NCI-H510A treated with DMSO at 0.1 percent for 48 hours (cell line): ENCODE measurements around the gene CENATAC.
"Not testable (repeated sequence)": the region's sequence is repeated elsewhere in the genome, so short reads cannot be mapped to it uniquely, and the experiment has no call there.

Experiments
- DNase-seq: peaks from one replicate; lab custom pipeline; 2025; lab: John Stamatoyannopoulos, UW

Gene CENATAC

GRCh38 chr11:119027561-119028345 is 29.8 kb downstream of the CENATAC start:
- no peak for DNase-seq

GRCh38 chr11:119028346-119029068 is 30.6 kb downstream of the CENATAC start:
- DNase-seq = no peak

GRCh38 chr11:119029069-119029339 is 31.1 kb downstream of the CENATAC start:
- no peak for DNase-seq

DNA sequence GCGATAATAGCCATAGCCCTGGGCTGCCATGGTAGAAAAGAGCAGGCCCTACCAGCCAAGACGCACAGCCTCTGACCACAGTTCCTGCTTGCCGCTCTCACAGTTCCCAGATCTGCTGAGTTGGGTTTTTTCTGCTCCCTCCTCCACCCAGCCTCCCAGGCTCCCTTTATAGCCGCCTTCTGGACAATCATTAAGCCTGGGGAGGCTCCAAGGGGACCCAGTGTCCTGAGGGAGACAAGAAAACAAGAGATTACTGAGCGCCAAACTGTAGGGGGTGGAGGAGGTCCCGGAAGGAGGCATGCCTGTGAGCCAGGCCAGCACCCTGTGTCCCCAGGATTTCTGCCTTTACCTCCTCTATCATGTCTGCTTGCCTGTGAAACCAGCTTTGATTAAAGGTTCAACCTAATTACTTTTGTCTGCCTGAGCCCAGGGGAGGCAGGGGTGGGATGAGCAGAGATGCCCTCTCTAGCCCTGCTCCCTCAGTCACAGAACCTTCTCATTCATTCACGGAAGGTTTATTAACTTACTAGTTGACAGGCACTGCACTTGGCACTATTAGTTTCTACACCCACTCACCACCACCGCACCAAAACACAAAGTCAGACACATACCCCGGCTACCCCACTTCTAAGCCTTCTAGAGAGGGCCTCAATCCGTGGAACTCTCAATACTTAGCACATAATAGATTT is 31.5 kb downstream of the CENATAC start:
- DNase-seq = no peak

GRCh38 chr11:119030029-119030328 is 32.0 kb downstream of the CENATAC start:
- DNase-seq = no peak

GRCh38 chr11:119030329-119031047 is 32.5 kb downstream of the CENATAC start, which contains the start of gene SLC37A4:
Gene SLC37A4, minus strand, starts transcription at chr11:119030877.
- peak; percentile 96 for DNase-seq

DNA sequence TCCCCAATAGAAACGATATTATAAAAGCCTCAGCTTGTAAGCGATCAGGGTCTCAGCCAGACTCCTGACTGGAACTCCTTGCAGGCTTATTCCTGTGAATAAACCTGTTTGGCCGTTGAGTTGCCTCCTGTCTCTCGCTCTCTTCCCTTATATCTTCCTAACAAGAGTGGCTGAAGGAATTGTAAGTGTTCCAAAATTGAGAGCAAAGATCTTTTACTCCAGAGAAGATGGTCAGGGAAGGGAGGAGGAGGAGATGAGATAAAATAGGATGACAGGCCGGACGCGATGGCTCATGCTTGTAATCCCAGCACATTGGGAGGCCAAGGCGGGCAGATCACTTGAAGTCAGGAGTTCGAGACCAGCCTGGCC is 34.0 kb downstream of the CENATAC start:
- DNase-seq = no peak

GRCh38 chr11:119033421-119033820 is 35.5 kb downstream of the CENATAC start:
- DNase-seq = not testable (repeated sequence)

GRCh38 chr11:119034813-119035212 is 36.9 kb downstream of the CENATAC start:
- no peak for DNase-seq

DNA sequence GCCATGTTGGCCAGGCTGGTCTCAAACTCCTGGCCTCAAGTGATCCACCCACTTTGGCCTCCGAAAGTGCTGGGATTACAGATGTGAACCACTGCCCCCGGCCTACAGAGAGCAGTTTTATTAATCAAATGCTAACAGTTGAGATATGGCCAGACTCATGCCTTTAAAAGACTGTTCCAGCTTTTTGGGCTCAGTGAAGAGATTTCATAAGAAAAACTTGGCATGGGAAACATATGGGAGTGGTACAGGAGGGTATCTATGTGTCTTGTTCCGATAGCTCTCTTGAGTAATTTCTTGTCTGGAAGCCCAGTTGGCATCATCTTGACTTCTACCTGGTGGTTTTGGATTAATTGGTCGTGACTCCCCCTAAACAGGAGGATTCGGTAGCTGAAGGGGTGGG is 40.9 kb downstream of the CENATAC start:
- DNase-seq = no peak

GRCh38 chr11:119039471-119039870 is 41.5 kb downstream of the CENATAC start:
- DNase-seq = not testable (repeated sequence)

- DNase-seq = no peak
Observed at GRCh38 chr11:119041821-119042514, 44.0 kb downstream of the CENATAC start.

DNA sequence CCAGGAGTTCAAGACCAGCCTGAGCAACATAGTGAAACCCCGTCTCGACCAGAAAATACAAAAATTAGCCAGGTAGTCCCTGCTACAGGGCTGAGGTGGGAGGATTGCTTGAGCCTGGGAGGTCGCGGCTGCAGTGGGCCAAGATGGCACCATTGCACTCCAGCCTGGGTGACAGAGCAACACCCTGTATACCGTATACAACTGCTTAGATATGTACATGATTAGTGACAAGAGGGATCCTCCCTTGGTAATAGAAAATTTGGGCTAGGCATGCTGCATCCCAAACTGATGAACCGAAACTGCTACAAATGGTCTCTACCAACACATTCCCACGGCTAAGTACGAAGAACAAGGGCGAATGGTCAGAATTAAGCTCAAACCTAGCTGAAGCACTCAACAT is 45.0 kb downstream of the CENATAC start:
- no peak for DNase-seq

DNA sequence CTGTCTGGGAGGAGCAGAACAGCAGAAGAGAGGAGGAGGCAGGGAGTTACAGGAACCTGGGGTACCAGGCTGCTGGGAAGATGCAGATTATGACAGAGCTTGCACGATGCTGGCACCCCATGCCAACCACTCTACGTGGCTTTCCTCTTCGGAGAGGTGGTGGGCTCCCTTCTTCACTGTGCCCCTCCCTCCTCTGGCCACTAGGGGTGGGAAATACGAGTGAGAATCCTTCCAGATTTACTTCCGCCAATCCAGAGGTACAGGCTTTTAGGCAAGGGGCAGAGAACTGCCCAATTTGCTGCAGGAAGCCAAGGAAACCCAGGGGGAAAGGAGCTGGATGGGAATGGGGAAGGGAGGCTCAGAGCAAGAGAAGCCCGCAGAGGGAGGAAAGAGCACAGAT is 46.8 kb downstream of the CENATAC start:
- DNase-seq = no peak

DNA sequence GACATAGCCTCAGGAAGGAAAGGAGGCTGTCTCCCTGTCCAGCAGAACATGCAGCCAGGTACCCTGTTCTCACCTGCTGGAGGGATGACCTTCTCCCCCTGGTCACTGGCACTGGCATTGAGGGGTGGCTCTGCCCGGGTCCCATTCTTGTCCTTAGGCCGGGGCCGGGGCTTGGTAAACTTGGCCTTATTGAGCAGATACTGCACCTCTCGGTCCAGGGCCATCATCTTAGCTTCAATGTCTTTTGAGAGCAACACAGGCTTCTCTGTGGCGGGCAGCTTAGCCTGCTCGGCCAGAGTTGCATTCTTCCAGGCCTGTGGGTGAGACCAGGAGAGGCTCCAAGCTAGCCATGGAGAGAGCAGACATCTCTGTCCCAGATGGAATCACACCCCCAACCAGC is 48.6 kb downstream of the CENATAC start:
- no peak for DNase-seq

DNA sequence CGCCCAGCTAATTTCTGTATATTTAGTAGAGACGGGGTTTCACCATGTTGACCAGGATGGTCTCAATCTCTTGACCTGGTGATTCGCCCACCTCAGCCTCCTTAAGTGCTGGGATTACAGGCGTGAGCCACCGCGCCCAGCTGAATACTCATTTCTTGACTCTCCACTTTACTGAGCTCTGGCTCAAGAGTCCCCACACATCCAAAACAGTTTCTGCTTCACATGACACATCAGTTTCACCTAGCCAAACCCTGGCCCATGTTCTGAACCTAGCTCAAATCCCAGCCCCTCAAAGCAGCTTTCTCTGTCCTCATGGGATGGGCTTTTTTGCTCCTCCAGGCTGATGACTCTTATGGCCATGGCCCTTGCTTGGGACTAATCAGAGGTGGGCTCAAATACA is 49.3 kb downstream of the CENATAC start:
- DNase-seq = no peak

GRCh38 chr11:119048644-119049043 is 50.7 kb downstream of the CENATAC start:
- DNase-seq = no peak

GRCh38 chr11:119049081-119049480 is 51.1 kb downstream of the CENATAC start:
- DNase-seq = no peak

DNA sequence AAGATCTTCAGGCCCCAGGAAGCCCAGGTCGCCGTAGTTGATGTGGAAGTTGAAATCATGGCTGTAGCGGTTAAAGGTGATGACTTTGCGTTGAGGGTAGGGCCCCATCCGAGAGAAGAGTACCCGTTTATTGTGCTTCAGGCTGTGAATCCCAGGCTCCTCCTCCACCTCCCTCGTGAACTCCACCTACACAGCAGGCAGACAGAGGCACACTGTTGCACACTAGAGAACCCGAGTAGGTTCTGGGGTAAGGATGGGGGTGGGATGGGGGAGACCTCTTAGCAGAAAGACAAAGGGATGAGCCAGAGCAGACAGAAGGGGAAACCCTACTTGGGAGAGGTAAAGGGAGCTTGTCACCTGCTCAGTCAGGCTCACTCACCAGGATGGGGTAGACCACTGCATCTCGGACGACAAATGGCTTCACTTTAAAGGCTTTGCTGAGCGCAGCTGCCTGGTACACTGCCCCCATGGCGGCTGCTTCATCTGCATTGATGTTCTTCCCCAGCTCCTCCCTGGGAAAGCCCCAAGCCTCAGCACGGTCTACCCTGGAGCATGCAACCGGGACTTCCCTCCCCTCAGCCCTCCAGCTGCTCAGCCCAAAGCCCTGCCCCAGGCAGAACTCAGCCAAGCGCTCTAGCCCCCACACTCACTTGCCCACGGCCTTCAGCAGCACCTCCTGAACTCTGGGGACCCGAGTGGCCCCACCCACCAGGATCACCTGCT is 53.7 kb downstream of the CENATAC start:
- no peak for DNase-seq

DNA sequence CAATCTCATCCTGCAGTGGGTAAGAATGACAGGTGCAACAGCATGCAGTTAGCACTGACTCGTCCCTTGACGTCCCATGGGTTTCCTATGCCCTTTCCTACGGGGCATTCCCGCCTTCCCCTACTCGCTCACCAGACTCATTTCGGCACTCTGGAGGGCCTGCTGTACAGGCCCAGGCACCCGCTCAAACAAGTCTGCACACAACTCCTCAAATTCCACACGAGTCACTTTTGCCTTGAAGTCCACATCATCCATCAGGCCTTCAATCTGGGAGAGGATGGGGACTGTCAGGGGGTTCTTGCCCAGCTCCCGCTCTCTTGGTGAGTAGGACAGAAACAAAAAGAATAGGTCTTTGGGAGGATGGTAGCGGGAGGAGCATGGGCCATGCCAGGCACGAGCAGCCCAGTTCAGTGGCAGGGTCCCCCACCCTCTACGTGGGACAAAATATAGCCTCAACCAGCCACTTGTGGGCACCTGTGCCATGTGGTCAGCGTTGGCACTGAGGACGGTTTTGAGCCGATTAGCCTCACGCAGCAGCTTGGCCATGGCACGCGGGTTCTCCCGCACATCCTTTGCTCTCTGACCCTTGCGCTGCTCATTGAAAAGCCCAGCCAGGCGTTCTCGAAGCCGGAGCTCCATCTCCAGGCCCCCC is 54.4 kb downstream of the CENATAC start:
- no peak for DNase-seq

GRCh38 chr11:119054418-119054817 is 56.5 kb downstream of the CENATAC start:
- DNase-seq = no peak
